GM10266 (cell line): ENCODE results near the gene RBM33.

Experiments used
- DNase-seq: peaks from one replicate; pipeline ENCODE4 v3.0.0; 2012; ENCODE audit errors: extremely low spot score
- TF ChIP-seq, protein P1 (sequence below): IDR thresholded peaks from 2 replicates; pipeline ENCODE4 v1.5.1; 2012; ENCODE audit warnings: mild to moderate bottlenecking, low read depth; ENCODE audit not compliant: control insufficient read depth, insufficient read depth; ENCODE audit errors: missing control alignments

RBM33 gene

DNA sequence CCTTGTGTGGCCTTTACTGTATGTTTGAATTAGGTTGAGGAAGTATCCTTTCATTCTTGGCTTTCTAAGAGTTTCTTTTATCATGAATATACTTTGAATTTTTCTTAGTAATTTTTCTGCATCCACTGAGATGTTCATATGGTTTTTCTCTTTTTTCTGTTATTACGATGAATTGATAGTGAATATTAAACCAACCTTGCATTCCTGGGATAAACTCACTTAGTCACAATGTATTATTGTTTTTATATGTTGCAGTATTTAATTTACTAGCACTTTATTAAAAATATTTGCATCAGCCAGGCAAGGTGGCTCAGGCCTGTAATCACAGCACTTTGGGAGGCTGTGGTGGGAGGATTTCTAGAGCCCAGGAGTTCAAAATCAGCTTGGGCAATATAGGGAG, 15.3 kb upstream of the RBM33 start:
- TF ChIP-seq, protein P1, sequence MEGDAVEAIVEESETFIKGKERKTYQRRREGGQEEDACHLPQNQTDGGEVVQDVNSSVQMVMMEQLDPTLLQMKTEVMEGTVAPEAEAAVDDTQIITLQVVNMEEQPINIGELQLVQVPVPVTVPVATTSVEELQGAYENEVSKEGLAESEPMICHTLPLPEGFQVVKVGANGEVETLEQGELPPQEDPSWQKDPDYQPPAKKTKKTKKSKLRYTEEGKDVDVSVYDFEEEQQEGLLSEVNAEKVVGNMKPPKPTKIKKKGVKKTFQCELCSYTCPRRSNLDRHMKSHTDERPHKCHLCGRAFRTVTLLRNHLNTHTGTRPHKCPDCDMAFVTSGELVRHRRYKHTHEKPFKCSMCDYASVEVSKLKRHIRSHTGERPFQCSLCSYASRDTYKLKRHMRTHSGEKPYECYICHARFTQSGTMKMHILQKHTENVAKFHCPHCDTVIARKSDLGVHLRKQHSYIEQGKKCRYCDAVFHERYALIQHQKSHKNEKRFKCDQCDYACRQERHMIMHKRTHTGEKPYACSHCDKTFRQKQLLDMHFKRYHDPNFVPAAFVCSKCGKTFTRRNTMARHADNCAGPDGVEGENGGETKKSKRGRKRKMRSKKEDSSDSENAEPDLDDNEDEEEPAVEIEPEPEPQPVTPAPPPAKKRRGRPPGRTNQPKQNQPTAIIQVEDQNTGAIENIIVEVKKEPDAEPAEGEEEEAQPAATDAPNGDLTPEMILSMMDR = no peak
- DNase-seq = no peak

DNA sequence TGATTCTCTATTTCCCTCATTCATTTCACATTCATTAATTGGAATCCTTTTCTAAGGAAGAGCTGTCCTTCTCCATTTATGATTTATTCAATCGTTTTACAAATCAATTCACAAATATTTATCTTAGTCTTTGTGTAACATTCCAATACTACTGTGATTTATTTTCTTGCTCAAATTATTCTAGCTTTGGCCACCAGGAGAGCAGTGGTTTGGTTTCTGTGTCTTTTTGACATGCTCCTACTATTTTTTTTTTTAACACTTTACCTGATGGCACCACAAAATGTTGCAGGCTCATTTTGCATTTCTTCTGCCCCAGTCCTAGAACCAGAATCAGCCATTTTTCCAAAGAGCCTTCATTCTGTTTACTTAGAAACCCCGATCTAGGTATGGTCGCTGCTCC, 13.3 kb upstream of the RBM33 start:
- no peak for DNase-seq
- TF ChIP-seq, protein P1 = no peak

DNA sequence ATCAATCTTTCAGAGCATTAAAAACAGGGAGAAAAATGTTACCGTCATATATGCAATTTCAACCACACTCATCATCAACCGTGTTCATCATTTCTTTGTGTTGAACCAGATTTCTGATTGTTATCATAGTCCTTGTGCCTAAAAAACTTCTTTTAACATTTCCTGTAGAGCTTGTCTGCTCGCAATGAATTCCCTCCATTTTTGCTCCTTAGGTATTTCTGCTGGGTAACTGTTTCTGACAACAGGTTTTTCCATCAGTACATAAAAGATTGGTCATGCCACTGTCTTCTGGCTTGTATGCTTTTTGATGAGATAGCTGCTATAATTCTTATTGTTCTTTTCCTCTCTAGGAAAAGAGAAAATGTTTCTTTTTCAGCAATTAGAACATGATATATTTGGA, 8.6 kb upstream of the RBM33 start:
- no peak for DNase-seq
- TF ChIP-seq, protein P1 = no peak

DNA sequence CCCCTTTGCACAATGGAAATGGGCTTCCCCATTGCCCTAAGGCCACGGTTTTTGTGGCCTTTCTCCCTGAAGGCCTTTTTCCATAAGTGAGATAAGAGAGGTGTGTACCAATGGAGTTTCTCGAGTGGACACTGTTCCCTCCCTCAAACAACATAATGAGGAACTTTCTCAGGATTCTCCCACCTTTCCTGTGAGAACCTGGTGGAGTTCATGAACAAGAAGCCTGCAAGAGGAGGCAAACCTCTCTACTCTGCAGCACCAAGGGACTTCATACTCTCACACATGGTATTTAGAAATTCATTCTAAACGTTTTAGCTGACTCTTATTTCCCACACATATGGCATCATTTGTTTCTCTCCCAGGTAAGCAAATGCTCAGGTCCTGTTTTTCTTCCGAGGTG, 7.3 kb upstream of the RBM33 start:
- DNase-seq = no peak
- TF ChIP-seq, protein P1 = no peak

DNA sequence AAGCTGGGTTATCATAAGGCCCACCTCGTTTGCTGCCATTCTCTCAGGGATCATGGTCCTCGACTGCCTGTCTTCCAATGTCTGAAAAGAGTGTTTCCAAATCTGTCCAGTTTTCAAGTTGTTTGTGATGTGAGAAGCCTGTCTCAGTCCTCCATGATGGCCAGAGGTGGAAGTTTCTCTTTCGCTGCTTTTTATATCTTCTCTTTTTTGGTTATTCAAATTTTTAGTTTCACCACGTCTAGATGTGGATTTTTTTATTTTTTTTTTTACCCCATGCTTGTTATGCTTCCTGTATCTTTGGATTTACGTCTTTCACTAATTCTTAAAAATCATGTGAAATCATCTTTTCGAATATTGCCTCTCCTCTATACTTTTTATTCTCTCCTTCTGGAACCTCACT, 6.1 kb upstream of the RBM33 start:
- peak; percentile 15 for DNase-seq
- TF ChIP-seq, protein P1 = no peak

DNA sequence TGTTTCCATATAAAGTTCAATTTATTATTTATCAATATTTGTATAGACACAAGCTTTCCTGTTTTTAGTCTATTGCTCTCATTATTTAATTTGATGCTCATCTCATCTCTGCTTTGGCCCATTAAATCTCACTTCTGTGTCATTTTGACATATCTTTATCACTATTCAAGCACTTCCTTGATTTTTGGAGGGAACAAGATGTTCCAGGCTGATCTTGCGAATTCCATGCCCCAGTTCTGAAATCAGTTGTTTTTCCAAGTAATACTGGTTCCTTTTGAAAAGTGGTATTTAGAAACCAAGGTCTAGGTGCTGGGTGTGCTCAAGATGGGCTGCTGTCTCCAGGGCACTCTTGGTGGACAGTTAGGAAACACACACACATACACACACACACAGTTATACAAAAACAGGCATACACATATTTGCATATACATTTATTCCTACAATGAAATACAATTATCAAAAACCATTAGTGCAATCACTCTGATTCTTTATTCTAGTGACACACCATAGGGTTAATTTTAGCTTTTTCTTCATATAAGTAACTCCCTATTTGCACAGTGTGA, 4.4 kb upstream of the RBM33 start:
- DNase-seq = no peak
- TF ChIP-seq, protein P1 = no peak

DNA sequence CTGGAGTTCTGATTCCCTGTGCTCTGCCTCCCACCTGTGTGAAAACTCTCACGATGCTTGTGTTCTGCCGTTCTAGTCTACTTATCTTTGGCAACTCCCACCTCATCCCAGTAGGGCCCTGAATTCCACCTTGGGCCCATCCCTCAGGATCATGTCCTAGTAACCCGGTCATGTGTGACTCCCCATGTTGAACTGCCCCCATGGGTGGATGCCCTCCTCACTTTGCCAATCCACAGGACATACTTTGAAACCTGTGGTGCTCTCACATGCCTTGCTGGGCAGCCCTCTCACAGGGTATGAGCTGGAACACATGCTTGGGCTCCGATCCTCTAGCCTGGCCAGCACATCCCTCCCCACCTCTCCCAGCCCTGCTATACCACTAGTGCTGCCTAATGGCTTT, 3.8 kb upstream of the RBM33 start:
- no peak for DNase-seq
- TF ChIP-seq, protein P1 = no peak
